Measurements from ENCODE around the gene C2orf68. TPM values are rescaled to one million over a fixed set of nuclear protein-coding genes. Genes with fewer than 3 reads are reported as not detected.

Gene C2orf68
- total and polyA plus RNA-seq, 2 of the 13 experiments (the other 11 are each of a cell fraction or from before 2014, with no cell fraction given), result 47.1 to 77.4 TPM

DNA sequence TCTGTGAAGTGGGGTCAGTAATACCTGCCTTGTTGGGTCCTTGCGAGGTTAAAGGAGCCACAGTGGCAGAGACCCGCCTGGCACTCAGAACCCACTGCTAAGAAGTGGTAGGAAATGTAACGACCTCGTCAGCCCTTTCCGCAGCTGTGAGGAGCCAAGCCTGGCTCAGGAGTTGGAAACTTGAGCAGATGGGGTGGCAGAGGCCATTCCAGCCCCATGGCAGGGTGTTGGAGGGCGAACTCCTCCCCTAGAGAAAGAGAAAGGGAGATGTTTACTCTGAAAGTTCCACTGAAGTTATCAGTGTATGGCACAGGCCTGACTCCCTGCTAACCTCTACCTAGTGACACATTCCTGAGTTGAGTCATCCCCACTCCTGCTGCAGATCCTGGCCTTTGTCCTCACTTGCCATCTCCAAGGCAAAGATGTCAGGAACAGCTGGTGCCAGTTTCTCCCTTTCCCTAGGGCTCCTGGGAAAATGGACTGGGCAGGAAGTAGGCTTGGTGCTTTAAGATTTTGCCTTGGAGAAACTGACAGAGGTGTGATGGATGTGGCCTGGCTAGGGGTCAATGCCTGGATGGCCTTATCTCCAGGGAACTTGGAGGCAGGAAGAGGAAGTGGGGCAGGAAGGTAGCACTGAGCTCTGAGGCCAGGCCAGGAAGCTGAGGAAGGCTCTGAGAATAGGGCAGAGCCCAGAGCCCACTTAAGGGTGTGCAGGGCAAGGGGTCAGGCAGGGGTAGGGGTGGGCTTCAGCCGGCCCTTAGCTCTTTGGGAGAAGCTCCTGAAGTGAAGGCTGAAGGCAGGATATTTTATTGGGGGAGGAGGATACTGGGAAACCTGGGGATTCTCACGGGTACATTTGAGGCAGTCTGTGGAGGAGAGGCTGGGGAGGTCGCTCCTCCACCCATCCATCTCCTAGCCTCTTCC lies 26.7 kb downstream of the C2orf68 start (continued):
- TF ChIP-seq, protein P1, sequence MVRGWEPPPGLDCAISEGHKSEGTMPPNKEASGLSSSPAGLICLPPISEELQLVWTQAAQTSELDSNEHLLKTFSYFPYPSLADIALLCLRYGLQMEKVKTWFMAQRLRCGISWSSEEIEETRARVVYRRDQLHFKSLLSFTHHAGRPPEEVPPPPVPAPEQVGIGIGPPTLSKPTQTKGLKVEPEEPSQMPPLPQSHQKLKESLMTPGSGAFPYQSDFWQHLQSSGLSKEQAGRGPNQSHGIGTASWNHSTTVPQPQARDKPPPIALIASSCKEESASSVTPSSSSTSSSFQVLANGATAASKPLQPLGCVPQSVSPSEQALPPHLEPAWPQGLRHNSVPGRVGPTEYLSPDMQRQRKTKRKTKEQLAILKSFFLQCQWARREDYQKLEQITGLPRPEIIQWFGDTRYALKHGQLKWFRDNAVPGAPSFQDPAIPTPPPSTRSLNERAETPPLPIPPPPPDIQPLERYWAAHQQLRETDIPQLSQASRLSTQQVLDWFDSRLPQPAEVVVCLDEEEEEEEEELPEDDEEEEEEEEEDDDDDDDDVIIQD (CRISPR knock-in tag; IDR thresholded peaks at IDR 0.05; ENCODE audit: low read depth), result peak; percentile 96
- TF ChIP-seq ZNF878 (CRISPR knock-in tag; IDR thresholded peaks at IDR 0.05) (peak; percentile 46; the same call in 1 of the 2 replicates), RAD51 (IDR thresholded peaks at IDR 0.05; ENCODE audit: borderline replicate concordance) (no peak; the same call in 1 of the 2 replicates), SETDB1 (CRISPR knock-in tag; IDR thresholded peaks at IDR 0.05; ENCODE audit: borderline replicate concordance) (no peak), JUND (CRISPR knock-in tag; IDR thresholded peaks at IDR 0.05) (peak; percentile 96), SALL1 (CRISPR knock-in tag; IDR thresholded peaks at IDR 0.05) (peak; percentile 79), ELF1 (CRISPR knock-in tag; IDR thresholded peaks at IDR 0.05) (peak; percentile 77), ZNF264 (CRISPR knock-in tag; IDR thresholded peaks at IDR 0.05) (peak; percentile 13; the same call in 1 of the 2 replicates), KLF15 (CRISPR knock-in tag; IDR thresholded peaks at IDR 0.05; ENCODE audit: borderline replicate concordance) (no peak), SP2 (CRISPR knock-in tag; IDR thresholded peaks at IDR 0.05) (no peak), ZC3H4 (CRISPR knock-in tag; IDR thresholded peaks at IDR 0.05; ENCODE audit: borderline replicate concordance) (peak; percentile 95), HOXD1 (CRISPR knock-in tag; IDR thresholded peaks at IDR 0.05) (peak; percentile 91), REL (CRISPR knock-in tag; conservative IDR thresholded peaks at IDR 0.05) (no peak), NCOA2 (CRISPR knock-in tag; IDR thresholded peaks at IDR 0.05) (peak; percentile 78), GATAD1 (CRISPR knock-in tag; IDR thresholded peaks at IDR 0.05) (peak; percentile 59), FOXC1 (CRISPR knock-in tag; IDR thresholded peaks at IDR 0.05; ENCODE audit: borderline replicate concordance) (peak; percentile 94), ZNF256 (CRISPR knock-in tag; conservative IDR thresholded peaks at IDR 0.05) (peak; percentile 8; the same call in 1 of the 2 replicates), ZNF724P (CRISPR knock-in tag; IDR thresholded peaks at IDR 0.05; ENCODE audit: borderline replicate concordance) (0 out of 2 replicates have a peak, but pooled peaks have one; percentile 2), ZNF446 (CRISPR knock-in tag; IDR thresholded peaks at IDR 0.05) (peak; percentile 14; the same call in 1 of the 2 replicates), PAX8 (CRISPR knock-in tag; IDR thresholded peaks at IDR 0.05; ENCODE audit: borderline replicate concordance) (0 out of 2 replicates have a peak, but pooled peaks have one; percentile 40), CBX2 (IDR thresholded peaks at IDR 0.05; ENCODE audit: low read depth, low read length) (no peak), CBX2 (CRISPR knock-in tag; IDR thresholded peaks at IDR 0.05; ENCODE audit: low read depth) (peak; percentile 40; the same call in 1 of the 2 replicates)
- TF ChIP-seq, protein P2, sequence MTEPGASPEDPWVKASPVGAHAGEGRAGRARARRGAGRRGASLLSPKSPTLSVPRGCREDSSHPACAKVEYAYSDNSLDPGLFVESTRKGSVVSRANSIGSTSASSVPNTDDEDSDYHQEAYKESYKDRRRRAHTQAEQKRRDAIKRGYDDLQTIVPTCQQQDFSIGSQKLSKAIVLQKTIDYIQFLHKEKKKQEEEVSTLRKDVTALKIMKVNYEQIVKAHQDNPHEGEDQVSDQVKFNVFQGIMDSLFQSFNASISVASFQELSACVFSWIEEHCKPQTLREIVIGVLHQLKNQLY (CRISPR knock-in tag; IDR thresholded peaks at IDR 0.05), result peak; percentile 79
- TF ChIP-seq, protein P3, sequence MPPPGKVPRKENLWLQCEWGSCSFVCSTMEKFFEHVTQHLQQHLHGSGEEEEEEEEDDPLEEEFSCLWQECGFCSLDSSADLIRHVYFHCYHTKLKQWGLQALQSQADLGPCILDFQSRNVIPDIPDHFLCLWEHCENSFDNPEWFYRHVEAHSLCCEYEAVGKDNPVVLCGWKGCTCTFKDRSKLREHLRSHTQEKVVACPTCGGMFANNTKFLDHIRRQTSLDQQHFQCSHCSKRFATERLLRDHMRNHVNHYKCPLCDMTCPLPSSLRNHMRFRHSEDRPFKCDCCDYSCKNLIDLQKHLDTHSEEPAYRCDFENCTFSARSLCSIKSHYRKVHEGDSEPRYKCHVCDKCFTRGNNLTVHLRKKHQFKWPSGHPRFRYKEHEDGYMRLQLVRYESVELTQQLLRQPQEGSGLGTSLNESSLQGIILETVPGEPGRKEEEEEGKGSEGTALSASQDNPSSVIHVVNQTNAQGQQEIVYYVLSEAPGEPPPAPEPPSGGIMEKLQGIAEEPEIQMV (CRISPR knock-in tag; IDR thresholded peaks at IDR 0.05; ENCODE audit: low read depth), result peak; percentile 16
- TF ChIP-seq, protein P4, sequence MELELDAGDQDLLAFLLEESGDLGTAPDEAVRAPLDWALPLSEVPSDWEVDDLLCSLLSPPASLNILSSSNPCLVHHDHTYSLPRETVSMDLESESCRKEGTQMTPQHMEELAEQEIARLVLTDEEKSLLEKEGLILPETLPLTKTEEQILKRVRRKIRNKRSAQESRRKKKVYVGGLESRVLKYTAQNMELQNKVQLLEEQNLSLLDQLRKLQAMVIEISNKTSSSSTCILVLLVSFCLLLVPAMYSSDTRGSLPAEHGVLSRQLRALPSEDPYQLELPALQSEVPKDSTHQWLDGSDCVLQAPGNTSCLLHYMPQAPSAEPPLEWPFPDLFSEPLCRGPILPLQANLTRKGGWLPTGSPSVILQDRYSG (CRISPR knock-in tag; IDR thresholded peaks at IDR 0.05), result no peak
